SK-N-SH (cell line): ENCODE results near the gene TBPL1. TPM values are rescaled to one million over a fixed set of nuclear protein-coding genes. Genes with fewer than 3 reads are reported as not detected.

Experiments used
- CTCF ChIA-PET: fragments of 300-600, 350-600 bp; formaldehyde crosslinking; extraction: SDS; loops from one replicate; lab custom pipeline; 2021; lab: Yijun Ruan, JAX
- POLR2A ChIA-PET: fragments of 350-600 bp; sonication (Branson Sonifier 250); formaldehyde crosslinking; extraction: SDS; loops from one replicate; lab custom pipeline; 2020; ENCODE audit warnings: antibody characterized with exemption, inconsistent platforms; lab: Yijun Ruan, JAX
- DNase-seq: peaks from one replicate; pipeline ENCODE4 v3.0.0; 2012
- H2AFZ ChIP-seq: fragments of 200-600 bp; sonication (generic); 2 replicates; pipeline ENCODE4 v1.8.1; 2016; ENCODE audit warnings: antibody characterized with exemption, mild to moderate bottlenecking, low read depth
- H3F3A ChIP-seq: fragments of 200-600 bp; sonication (generic); replicated peaks from 2 replicates; pipeline ENCODE3; 2016; ENCODE audit warnings: antibody characterized with exemption, mild to moderate bottlenecking; ENCODE audit not compliant: insufficient read depth
- H3K27ac ChIP-seq, 2 experiments: fragments of 200-500 bp in 1 of 2; fragments of 200-600 bp in 1 of 2; sonication (Bioruptor generic) in 1 of 2; sonication (generic), shearing (Covaris generic) in 1 of 2; 2 replicates each; pipeline versions ENCODE4 v1.5.1 to v1.6.1; 2014 to 2016; ENCODE audit warnings: low read depth in 2 of 2, inconsistent platforms in 1 of 2, low read length in 1 of 2, mild to moderate bottlenecking in 1 of 2, mixed read lengths in 1 of 2
- H3K27me3 ChIP-seq: fragments of 200-600 bp; sonication (generic), shearing (Covaris generic); 2 replicates; pipeline ENCODE4 v1.6.1; 2016; ENCODE audit warnings: mixed run types; ENCODE audit not compliant: insufficient read depth
- H3K36me3 ChIP-seq, 2 experiments: fragments of 200-500 bp in 1 of 2; fragments of 200-600 bp in 1 of 2; sonication (Bioruptor generic) in 1 of 2; sonication (generic) in 1 of 2; replicated peaks in 1 of 2; 2 replicates each; pipeline versions ENCODE3 to v1.5.1; 2014 to 2016; ENCODE audit warnings: low read length in 1 of 2, mild to moderate bottlenecking in 1 of 2; ENCODE audit not compliant: insufficient read depth in 2 of 2, control insufficient read depth in 1 of 2
- H3K4me1 ChIP-seq, 2 experiments: fragments of 200-500 bp in 1 of 2; fragments of 200-600 bp in 1 of 2; sonication (Bioruptor generic) in 1 of 2; sonication (generic), shearing (Covaris generic) in 1 of 2; 2 replicates each; pipeline versions ENCODE4 v1.5.1 to v1.6.1; 2014 to 2016; ENCODE audit warnings: low read depth in 1 of 2, low read length in 1 of 2, mixed run types in 1 of 2; ENCODE audit not compliant: insufficient read depth in 2 of 2, control insufficient read depth in 1 of 2
- H3K4me2 ChIP-seq: fragments of 200-600 bp; sonication (generic), shearing (Covaris generic); 2 replicates; pipeline ENCODE4 v1.6.1; 2017; ENCODE audit warnings: mixed run types
- H3K4me3 ChIP-seq, 2 experiments: fragments of 200-500 bp in 1 of 2; fragments of 200-600 bp in 1 of 2; sonication (Bioruptor generic) in 1 of 2; sonication (generic), shearing (Covaris generic) in 1 of 2; 2 replicates each; pipeline versions ENCODE4 v1.5.1 to v1.8.1; 2014 to 2016; ENCODE audit warnings: low read depth in 2 of 2, inconsistent platforms in 1 of 2, low read length in 1 of 2, mild to moderate bottlenecking in 1 of 2, mixed read lengths in 1 of 2, moderate library complexity in 1 of 2
- H3K79me2 ChIP-seq: fragments of 200-600 bp; sonication (generic); 2 replicates; pipeline ENCODE4 v1.8.1; 2017; ENCODE audit warnings: mild to moderate bottlenecking; ENCODE audit not compliant: insufficient read depth
- H3K9ac ChIP-seq: fragments of 200-600 bp; sonication (generic); 2 replicates; pipeline ENCODE4 v1.6.1; 2017; ENCODE audit warnings: mixed run types
- H3K9me2 ChIP-seq: fragments of 200-600 bp; sonication (generic); 2 replicates; pipeline ENCODE4 v1.6.1; 2017; ENCODE audit warnings: mixed run types
- H3K9me3 ChIP-seq: fragments of 200-600 bp; sonication (generic); 2 replicates; pipeline ENCODE4 v1.6.1; 2017; ENCODE audit warnings: mixed run types, mild to moderate bottlenecking, moderate library complexity
- H4K20me1 ChIP-seq: fragments of 200-600 bp; sonication (generic); 2 replicates; pipeline ENCODE4 v1.6.1; 2017; ENCODE audit warnings: mild to moderate bottlenecking, mixed run types; ENCODE audit not compliant: insufficient read depth
- CHD2 ChIP-seq: fragments of 150-350 bp; IDR thresholded peaks from 2 replicates; pipeline ENCODE4 v1.6.1; 2018; ENCODE audit warnings: low read length; ENCODE audit not compliant: partially characterized antibody
- ELF1 ChIP-seq: IDR thresholded peaks from 2 replicates; pipeline ENCODE4 v1.4.0; 2012
- FOSL2 ChIP-seq: IDR thresholded peaks from 2 replicates; pipeline ENCODE4 v1.4.0; 2012; ENCODE audit warnings: low read depth, mild to moderate bottlenecking, moderate library complexity, borderline replicate concordance
- FOXJ3 ChIP-seq: sonication (generic); formaldehyde crosslinking; IDR thresholded peaks from 2 replicates; pipeline ENCODE4 v1.5.1; 2020; ENCODE audit warnings: mild to moderate bottlenecking, missing genetic modification reagents
- FOXM1 ChIP-seq: IDR thresholded peaks from 2 replicates; pipeline ENCODE4 v1.4.0; 2012; ENCODE audit warnings: low read depth, mild to moderate bottlenecking
- JUND ChIP-seq: IDR thresholded peaks from 2 replicates; pipeline ENCODE4 v1.4.0; 2012
- MEF2A ChIP-seq: IDR thresholded peaks from 2 replicates; pipeline ENCODE4 v1.4.0; 2012; ENCODE audit warnings: low read depth, borderline replicate concordance
- NFIC ChIP-seq: IDR thresholded peaks from 2 replicates; pipeline ENCODE4 v1.4.0; 2012; ENCODE audit warnings: borderline replicate concordance
- POLR2AphosphoS5 ChIP-seq: IDR thresholded peaks from 2 replicates; pipeline ENCODE4 v1.6.1; 2012; ENCODE audit warnings: low read depth, low read length
- RFX5 ChIP-seq: IDR thresholded peaks from 2 replicates; pipeline ENCODE4 v1.6.1; 2012; ENCODE audit warnings: mild to moderate bottlenecking, improper control_type of control experiment, low read length
- RXRA ChIP-seq: IDR thresholded peaks from 2 replicates; pipeline ENCODE4 v1.4.0; 2012; ENCODE audit warnings: low read depth, mild to moderate bottlenecking, borderline replicate concordance
- SMC3 ChIP-seq: IDR thresholded peaks from 2 replicates; pipeline ENCODE4 v1.6.1; 2012; ENCODE audit warnings: low read depth, low read length, improper control_type of control experiment
- TAF1 ChIP-seq: IDR thresholded peaks from 2 replicates; pipeline ENCODE4 v1.6.1; 2012; ENCODE audit warnings: low read depth, mild to moderate bottlenecking, low read length, moderate library complexity, borderline replicate concordance
- TCF12 ChIP-seq: IDR thresholded peaks from 2 replicates; pipeline ENCODE4 v1.4.0; 2012
- WGBS: methylation state at CpG from one replicate; pipeline ENCODE4 v1.1.6; 2017; ENCODE audit warnings: low lambda C conversion rate; 5-methylcytosine and 5-hydroxymethylcytosine counted together
- polyA plus RNA-seq, 3 experiments: library from polyadenylated mRNA; depleted of rRNA; stranded (reverse); fragments of >200 nt; gene quantifications; 2 replicates each; pipeline ENCODE4 v1.2.3, GENCODE V29; 2012
- TF ChIP-seq, protein P1 (sequence below): IDR thresholded peaks from 2 replicates; pipeline ENCODE4 v1.4.0; 2012; ENCODE audit warnings: low read depth, borderline replicate concordance
- TF ChIP-seq, protein P2 (sequence below): fragments of 200-600 bp; sonication (generic); IDR thresholded peaks from 2 replicates; pipeline ENCODE4 v1.6.1; 2017; ENCODE audit warnings: antibody characterized with exemption, mild to moderate bottlenecking, moderate library complexity
- TF ChIP-seq, protein P3 (sequence below): fragments of 150-350 bp; IDR thresholded peaks from 2 replicates; pipeline ENCODE4 v1.6.1; 2016; ENCODE audit warnings: mild to moderate bottlenecking, low read depth, low read length
- TF ChIP-seq, protein P4 (sequence below): IDR thresholded peaks from 2 replicates; pipeline ENCODE4 v1.4.0; 2012; ENCODE audit warnings: low read depth

TBPL1 gene
- polyA plus RNA-seq, 1 of the 3 experiments (the other 2 are of a cell fraction): 16.3 TPM

DNA sequence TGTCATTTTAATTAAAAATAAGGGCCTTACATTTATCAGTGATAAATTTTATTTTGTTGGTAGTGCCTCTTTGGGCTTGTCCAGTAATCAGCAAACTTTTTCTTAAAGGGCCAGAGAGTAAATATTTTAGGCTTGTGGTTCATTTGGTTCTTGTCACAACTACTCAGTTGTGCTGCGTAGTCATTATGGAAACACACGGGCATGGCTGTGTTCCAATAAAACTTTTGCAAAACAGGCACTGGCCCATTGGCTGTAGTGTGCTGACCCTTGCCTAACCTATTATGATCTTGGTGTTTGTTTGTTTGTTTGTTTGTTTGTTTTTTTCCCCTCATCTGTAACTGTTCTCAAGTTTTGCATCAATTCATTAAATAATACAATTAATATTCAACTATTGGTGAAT is 19.4 kb downstream of the TBPL1 start:
- Histone ChIP-seq H3K79me2 (peaks cover 51% of the 10 kb centered on the region; the same call in 1 of the 2 replicates), H4K20me1 (peaks cover 8% of the 10 kb centered on the region; the same call in 1 of the 2 replicates), H3K9me2 (no peaks in the 10 kb centered on the region), H2AFZ (no peak overlapping the region), H3K4me1 (peaks cover 0 to 11% of the 10 kb centered on the region in 2 experiments; a peak in 2 of 4 replicates), H3K4me2 (no peak overlapping the region), H3F3A (peaks cover 9% of the 10 kb centered on the region), H3K9ac (no peak overlapping the region), H3K27me3 (no peaks in the 10 kb centered on the region), H3K4me3 (no peak overlapping the region), H3K9me3 (no peaks in the 10 kb centered on the region), H3K36me3 (no peaks in the 10 kb centered on the region), H3K27ac (no peak overlapping the region)
- POLR2A ChIA-PET: interaction anchor here (1.9 kb wide), 1 partner anchor 19 kb away, joined by 6 read pairs; the partner anchor contains the start of gene TBPL1
- 66% methylated on average over 2 of the region's 2 CpGs for WGBS
- no peak for DNase-seq
- CTCF ChIA-PET: interaction anchor here (0.8 to 3.8 kb wide), 30 partner anchors 10 to 124 kb away, joined by 3 to 62 read pairs (median 6); partner anchors contain the start of genes SLC2A12 and TBPL1
- TF ChIP-seq, protein P1, sequence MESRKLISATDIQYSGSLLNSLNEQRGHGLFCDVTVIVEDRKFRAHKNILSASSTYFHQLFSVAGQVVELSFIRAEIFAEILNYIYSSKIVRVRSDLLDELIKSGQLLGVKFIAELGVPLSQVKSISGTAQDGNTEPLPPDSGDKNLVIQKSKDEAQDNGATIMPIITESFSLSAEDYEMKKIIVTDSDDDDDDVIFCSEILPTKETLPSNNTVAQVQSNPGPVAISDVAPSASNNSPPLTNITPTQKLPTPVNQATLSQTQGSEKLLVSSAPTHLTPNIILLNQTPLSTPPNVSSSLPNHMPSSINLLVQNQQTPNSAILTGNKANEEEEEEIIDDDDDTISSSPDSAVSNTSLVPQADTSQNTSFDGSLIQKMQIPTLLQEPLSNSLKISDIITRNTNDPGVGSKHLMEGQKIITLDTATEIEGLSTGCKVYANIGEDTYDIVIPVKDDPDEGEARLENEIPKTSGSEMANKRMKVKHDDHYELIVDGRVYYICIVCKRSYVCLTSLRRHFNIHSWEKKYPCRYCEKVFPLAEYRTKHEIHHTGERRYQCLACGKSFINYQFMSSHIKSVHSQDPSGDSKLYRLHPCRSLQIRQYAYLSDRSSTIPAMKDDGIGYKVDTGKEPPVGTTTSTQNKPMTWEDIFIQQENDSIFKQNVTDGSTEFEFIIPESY: no peak
- TF ChIP-seq POLR2AphosphoS5 (no peak), RXRA (no peak), ELF1 (no peak), FOSL2 (no peak), FOXM1 (no peak), SMC3 (no peak), FOXJ3 (CRISPR knock-in tag) (no peak), CHD2 (no peak), JUND (no peak), TCF12 (no peak), TAF1 (no peak), RFX5 (no peak), NFIC (no peak), MEF2A (no peak)
- TF ChIP-seq, protein P2, sequence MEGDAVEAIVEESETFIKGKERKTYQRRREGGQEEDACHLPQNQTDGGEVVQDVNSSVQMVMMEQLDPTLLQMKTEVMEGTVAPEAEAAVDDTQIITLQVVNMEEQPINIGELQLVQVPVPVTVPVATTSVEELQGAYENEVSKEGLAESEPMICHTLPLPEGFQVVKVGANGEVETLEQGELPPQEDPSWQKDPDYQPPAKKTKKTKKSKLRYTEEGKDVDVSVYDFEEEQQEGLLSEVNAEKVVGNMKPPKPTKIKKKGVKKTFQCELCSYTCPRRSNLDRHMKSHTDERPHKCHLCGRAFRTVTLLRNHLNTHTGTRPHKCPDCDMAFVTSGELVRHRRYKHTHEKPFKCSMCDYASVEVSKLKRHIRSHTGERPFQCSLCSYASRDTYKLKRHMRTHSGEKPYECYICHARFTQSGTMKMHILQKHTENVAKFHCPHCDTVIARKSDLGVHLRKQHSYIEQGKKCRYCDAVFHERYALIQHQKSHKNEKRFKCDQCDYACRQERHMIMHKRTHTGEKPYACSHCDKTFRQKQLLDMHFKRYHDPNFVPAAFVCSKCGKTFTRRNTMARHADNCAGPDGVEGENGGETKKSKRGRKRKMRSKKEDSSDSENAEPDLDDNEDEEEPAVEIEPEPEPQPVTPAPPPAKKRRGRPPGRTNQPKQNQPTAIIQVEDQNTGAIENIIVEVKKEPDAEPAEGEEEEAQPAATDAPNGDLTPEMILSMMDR: no peak
- TF ChIP-seq, protein P3, sequence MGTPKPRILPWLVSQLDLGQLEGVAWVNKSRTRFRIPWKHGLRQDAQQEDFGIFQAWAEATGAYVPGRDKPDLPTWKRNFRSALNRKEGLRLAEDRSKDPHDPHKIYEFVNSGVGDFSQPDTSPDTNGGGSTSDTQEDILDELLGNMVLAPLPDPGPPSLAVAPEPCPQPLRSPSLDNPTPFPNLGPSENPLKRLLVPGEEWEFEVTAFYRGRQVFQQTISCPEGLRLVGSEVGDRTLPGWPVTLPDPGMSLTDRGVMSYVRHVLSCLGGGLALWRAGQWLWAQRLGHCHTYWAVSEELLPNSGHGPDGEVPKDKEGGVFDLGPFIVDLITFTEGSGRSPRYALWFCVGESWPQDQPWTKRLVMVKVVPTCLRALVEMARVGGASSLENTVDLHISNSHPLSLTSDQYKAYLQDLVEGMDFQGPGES: no peak
- TF ChIP-seq, protein P4, sequence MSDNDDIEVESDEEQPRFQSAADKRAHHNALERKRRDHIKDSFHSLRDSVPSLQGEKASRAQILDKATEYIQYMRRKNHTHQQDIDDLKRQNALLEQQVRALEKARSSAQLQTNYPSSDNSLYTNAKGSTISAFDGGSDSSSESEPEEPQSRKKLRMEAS: no peak
